H1 (cell line): ENCODE measurements around the gene PCNA. TPM values are rescaled to one million over a fixed set of nuclear protein-coding genes. Genes with fewer than 3 reads are reported as not detected.

ENCODE experiments used
- EZH2 ChIP-seq: fragments of 200-600 bp; sonication (generic); IDR thresholded peaks from 2 replicates; pipeline ENCODE4 v1.7.1; 2012; ENCODE audit warnings: low read depth, mild to moderate bottlenecking, moderate library complexity, low read length, inconsistent platforms; ENCODE audit not compliant: severe bottlenecking
- polyA plus RNA-seq, 7 experiments: library from polyadenylated mRNA; depleted of rRNA in 3 of 7; stranded (reverse) in 5 of 7; unstranded in 2 of 7; fragments of >200 nt in 5 of 7; fragments of 200-250 nt in 2 of 7; gene quantifications; 1 replicate in 5 of 7; 2 replicates in 1 of 7; 4 replicates in 1 of 7; pipeline versions ENCODE4 v1.2.1 to v1.2.3, GENCODE V29; 2011 to 2013; ENCODE audit warnings: missing spikeins in 2 of 7, mixed read lengths in 2 of 7
- total RNA-seq: library from RNA; stranded (reverse); fragmentation: NEBNext Ultra II Directional; extraction: Animal tissue kit (Norgen Biotek cat#: 25700); gene quantifications from 2 replicates; pipeline ENCODE4 v1.2.1, GENCODE V29; 2021

The PCNA gene
- total and polyA plus RNA-seq, 2 of the 8 experiments (the other 6 are each of a cell fraction or from before 2014, with no cell fraction given) = 290 to 737 TPM

DNA sequence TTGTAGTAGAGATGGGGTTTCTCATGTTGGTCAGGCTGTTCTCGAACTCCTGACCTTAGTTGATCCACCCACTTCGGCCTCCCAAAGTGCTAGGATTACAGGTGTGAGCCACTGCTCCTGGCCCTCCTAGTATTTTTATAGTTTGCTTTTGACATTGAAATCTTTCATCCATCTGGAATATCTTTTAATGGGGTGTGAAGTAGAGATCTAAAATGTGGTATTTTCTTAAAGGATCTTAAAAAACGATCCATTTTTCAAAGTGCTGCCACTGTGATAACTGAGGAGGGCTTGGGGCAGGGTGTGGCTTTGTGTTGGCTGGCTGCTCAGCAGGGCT, 30.1 kb upstream of the PCNA start (continued):
- no peak for TF ChIP-seq EZH2
- TF ChIP-seq, all 59 proteins: peak for 0
